Mammary epithelial cell (primary cell): ENCODE results near the gene BCL7C.

Source experiments
- CTCF ChIP-seq, 2 donors: IDR thresholded peaks in 1 of 2; conservative IDR thresholded peaks in 1 of 2; 2 replicates each; pipeline ENCODE4 v1.5.1; 2011 to 2012; ENCODE audit warnings: inconsistent platforms in 2 of 2, low read length in 2 of 2, mild to moderate bottlenecking in 2 of 2, control low read depth in 1 of 2, low read depth in 1 of 2; ENCODE audit not compliant: insufficient read depth in 1 of 2; ENCODE audit errors: extremely low read depth in 1 of 2
- EZH2 ChIP-seq: IDR thresholded peaks from 2 replicates; pipeline ENCODE4 v1.6.1; 2012; ENCODE audit warnings: low read length, inconsistent platforms, borderline replicate concordance

- TF ChIP-seq CTCF (conservative IDR thresholded peaks at IDR 0.05 in 1 of 2, IDR thresholded peaks at IDR 0.05 in 1 of 2; ENCODE audit: extremely low read depth in 1 of 2, insufficient read depth in 1 of 2, low read depth in 1 of 2, low read length in 2 of 2) (no peak), EZH2 (no peak)
Measured at GRCh38 chr16:30874821-30875717, 18.8 kb downstream of the BCL7C start.
